ENCODE measurements around the gene NAA15.
"Not testable (repeated sequence)": the region's sequence is repeated elsewhere in the genome, so short reads cannot be mapped to it uniquely, and the experiment has no call there.

The NAA15 gene

GRCh38 chr4:139301113-139301820 is at the start of gene NAA15:
NAA15 (plus strand) TSS chr4:139301505; CDS start chr4:139301778, 273 bp downstream.
- DNase-seq: peak; percentile 97

- no peak for DNase-seq
Observed at GRCh38 chr4:139253046-139253445, 48.3 kb upstream of the NAA15 start.

GRCh38 chr4:139253713-139254112 is 47.6 kb upstream of the NAA15 start:
- DNase-seq: no peak

GRCh38 chr4:139255581-139255980 is 45.7 kb upstream of the NAA15 start:
- DNase-seq: not testable (repeated sequence)

- DNase-seq: no peak
Observed at GRCh38 chr4:139256349-139256748, 45.0 kb upstream of the NAA15 start.

- no peak for DNase-seq
Observed at GRCh38 chr4:139265654-139266053, 35.7 kb upstream of the NAA15 start.

GRCh38 chr4:139266208-139266582 is 35.1 kb upstream of the NAA15 start:
- no peak for DNase-seq

GRCh38 chr4:139266583-139267257 is 34.6 kb upstream of the NAA15 start:
- peak; percentile 98 for DNase-seq

- DNase-seq: no peak
Observed at GRCh38 chr4:139267301-139267700, 34.0 kb upstream of the NAA15 start.

GRCh38 chr4:139273835-139274234 is 27.5 kb upstream of the NAA15 start:
- no peak for DNase-seq

- no peak for DNase-seq
Observed at GRCh38 chr4:139274790-139275189, 26.5 kb upstream of the NAA15 start.

- no peak for DNase-seq
Observed at GRCh38 chr4:139275281-139275735, 26.0 kb upstream of the NAA15 start.

- DNase-seq: no peak
Observed at GRCh38 chr4:139278485-139278884, 22.8 kb upstream of the NAA15 start.

- no peak for DNase-seq
Observed at GRCh38 chr4:139278912-139279759, 22.2 kb upstream of the NAA15 start.

GRCh38 chr4:139279760-139280620 is 21.3 kb upstream of the NAA15 start, which contains the start of gene MGARP:
MGARP (minus strand) TSS chr4:139280225; CDS start chr4:139280158, 67 bp downstream.
- no peak for DNase-seq

- no peak for DNase-seq
Observed at GRCh38 chr4:139282065-139282720, 19.1 kb upstream of the NAA15 start.

- no peak for DNase-seq
Observed at GRCh38 chr4:139282721-139283075, 18.6 kb upstream of the NAA15 start.

- no peak for DNase-seq
Observed at GRCh38 chr4:139286186-139286698, 15.1 kb upstream of the NAA15 start.

GRCh38 chr4:139295206-139295941 is 5.9 kb upstream of the NAA15 start:
- peak; percentile 89 for DNase-seq

- DNase-seq: no peak
Observed at GRCh38 chr4:139295942-139296299, 5.4 kb upstream of the NAA15 start.

GRCh38 chr4:139297001-139297410 is 4.3 kb upstream of the NAA15 start:
- peak; percentile 46 for DNase-seq
